Skeletal muscle tissue (tissue), 4 donors: ENCODE measurements around the gene ZNF580. TPM values are rescaled to one million over a fixed set of nuclear protein-coding genes. Genes with fewer than 3 reads are reported as not detected.

Experiments used
- H3K27ac ChIP-seq: one replicate; pipeline ENCODE4 v1.7.0; 2013; ENCODE audit warnings: mild to moderate bottlenecking, low read depth, low read length, inconsistent platforms
- H3K27me3 ChIP-seq, 3 donors: one replicate each; pipeline ENCODE4 v1.7.0; 2013; ENCODE audit warnings: low read length in 3 of 3; ENCODE audit not compliant: control insufficient read depth in 3 of 3, insufficient read depth in 3 of 3
- H3K36me3 ChIP-seq, 3 donors: one replicate each; pipeline ENCODE4 v1.7.0; 2013; ENCODE audit warnings: low read length in 3 of 3; ENCODE audit not compliant: control insufficient read depth in 3 of 3, insufficient read depth in 3 of 3
- H3K4me1 ChIP-seq, 3 donors: one replicate each; pipeline ENCODE4 v1.7.0; 2013; ENCODE audit warnings: low read length in 3 of 3, mild to moderate bottlenecking in 3 of 3; ENCODE audit not compliant: control insufficient read depth in 3 of 3, insufficient read depth in 3 of 3
- H3K4me3 ChIP-seq, 3 donors: one replicate each; pipeline ENCODE4 v1.7.0; 2013; ENCODE audit warnings: low read length in 3 of 3
- H3K9ac ChIP-seq, 3 donors: one replicate each; pipeline ENCODE4 v1.7.0; 2013; ENCODE audit warnings: low read length in 3 of 3, mild to moderate bottlenecking in 3 of 3, moderate library complexity in 2 of 3, low read depth in 1 of 3
- H3K9me3 ChIP-seq, 3 donors: one replicate each; pipeline ENCODE4 v1.7.0; 2013; ENCODE audit warnings: low read length in 3 of 3; ENCODE audit not compliant: control insufficient read depth in 3 of 3
- total RNA-seq: library from RNA; depleted of rRNA; stranded (reverse); fragments of >200 nt; gene quantifications from one replicate; pipeline ENCODE4 v1.2.3, GENCODE V29; 2014
- donor health status: Osteomylitis.

The ZNF580 gene
- total RNA-seq, 1 donor from 2014 or later = 2.1 TPM

- H3K36me3 ChIP-seq = peaks cover 0 to 7% (median 2%) of the 10 kb centered on the region in 3 donors
- H3K27me3 ChIP-seq = no peaks in the 10 kb centered on the region
- peak overlapping the region; percentile 100 for H3K9ac ChIP-seq
- no peaks in the 10 kb centered on the region for H3K9me3 ChIP-seq
- peak overlapping the region; percentile 100 for H3K4me3 ChIP-seq
- H3K4me1 ChIP-seq = peaks cover 48 to 63% (median 62%) of the 10 kb centered on the region in 3 donors
- H3K27ac ChIP-seq = peak overlapping the region; percentile 99
Observed at GRCh38 chr19:55635856-55636440, 4.9 kb upstream of the ZNF580 start.

- Histone ChIP-seq H3K4me1 (peaks cover 52 to 66% (median 63%) of the 10 kb centered on the region in 3 donors), H3K9me3 (no peaks in the 10 kb centered on the region), H3K27ac (no peak overlapping the region), H3K4me3 (peak overlapping the region; percentile 29 to 100 (median 100)), H3K9ac (peak overlapping the region in 2 of 3 donors; percentile 100), H3K36me3 (peaks cover 0 to 7% (median 2%) of the 10 kb centered on the region in 3 donors), H3K27me3 (no peaks in the 10 kb centered on the region)
Observed at GRCh38 chr19:55636723-55637122, 4.1 kb upstream of the ZNF580 start.

GRCh38 chr19:55637534-55637933, 3.3 kb upstream of the ZNF580 start:
- Histone ChIP-seq H3K36me3 (peaks cover 0 to 7% (median 2%) of the 10 kb centered on the region in 3 donors), H3K9ac (peak overlapping the region in 1 of 3 donors; percentile 40), H3K4me1 (peaks cover 57 to 70% (median 66%) of the 10 kb centered on the region in 3 donors), H3K27me3 (no peaks in the 10 kb centered on the region), H3K9me3 (no peaks in the 10 kb centered on the region), H3K4me3 (peak overlapping the region in 2 of 3 donors; percentile 22 to 31), H3K27ac (no peak overlapping the region)

DNA sequence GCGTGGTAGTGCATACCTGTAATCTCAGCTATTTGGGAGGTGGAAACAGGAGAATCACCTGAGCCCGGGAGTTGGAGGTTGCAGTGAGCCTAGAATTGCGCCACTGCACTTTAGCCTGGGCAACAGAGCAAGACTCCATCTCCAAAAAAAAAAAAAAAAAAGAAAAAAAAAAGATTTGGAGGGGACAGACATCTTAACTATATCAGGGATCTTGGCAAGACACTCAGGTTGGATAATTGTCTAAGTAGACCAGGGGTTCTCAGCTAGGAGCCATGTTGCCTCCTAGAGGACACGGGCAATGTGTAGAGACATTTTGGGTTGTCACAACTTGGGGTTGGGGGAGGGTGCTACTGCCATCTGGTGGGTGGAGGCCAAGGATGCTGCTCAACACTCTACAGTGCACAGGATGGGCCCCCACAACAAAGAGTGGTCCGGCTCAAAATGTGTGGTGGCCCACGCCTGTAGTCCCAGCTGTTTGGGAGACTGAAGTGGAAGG, 1.9 kb upstream of the ZNF580 start:
- Histone ChIP-seq H3K4me3 (no peak overlapping the region), H3K9ac (no peak overlapping the region), H3K4me1 (peaks cover 63 to 77% (median 74%) of the 10 kb centered on the region in 3 donors), H3K27ac (no peak overlapping the region), H3K9me3 (no peaks in the 10 kb centered on the region), H3K36me3 (peaks cover 0 to 7% (median 2%) of the 10 kb centered on the region in 3 donors), H3K27me3 (no peaks in the 10 kb centered on the region)

- H3K9ac ChIP-seq = peak overlapping the region; percentile 82 to 90 (median 84)
- no peaks in the 10 kb centered on the region for H3K27me3 ChIP-seq
- H3K4me3 ChIP-seq = peak overlapping the region; percentile 79 to 87 (median 81)
- peaks cover 68 to 83% (median 78%) of the 10 kb centered on the region in 3 donors for H3K4me1 ChIP-seq
- no peaks in the 10 kb centered on the region for H3K9me3 ChIP-seq
- peak overlapping the region; percentile 85 for H3K27ac ChIP-seq
- H3K36me3 ChIP-seq = peaks cover 6 to 12% (median 7%) of the 10 kb centered on the region in 3 donors
Observed at GRCh38 chr19:55640043-55640576, 692 bp upstream of the ZNF580 start.

- peak overlapping the region; percentile 52 to 90 (median 81) for H3K9ac ChIP-seq
- no peaks in the 10 kb centered on the region for H3K9me3 ChIP-seq
- peak overlapping the region; percentile 81 to 87 (median 86) for H3K4me3 ChIP-seq
- H3K4me1 ChIP-seq = peaks cover 56 to 68% (median 66%) of the 10 kb centered on the region in 3 donors
- peaks cover 10 to 17% (median 14%) of the 10 kb centered on the region in 3 donors for H3K36me3 ChIP-seq
- peak overlapping the region; percentile 85 for H3K27ac ChIP-seq
- H3K27me3 ChIP-seq = no peaks in the 10 kb centered on the region
Observed at GRCh38 chr19:55641426-55642152, 787 bp downstream of the ZNF580 start.

DNA sequence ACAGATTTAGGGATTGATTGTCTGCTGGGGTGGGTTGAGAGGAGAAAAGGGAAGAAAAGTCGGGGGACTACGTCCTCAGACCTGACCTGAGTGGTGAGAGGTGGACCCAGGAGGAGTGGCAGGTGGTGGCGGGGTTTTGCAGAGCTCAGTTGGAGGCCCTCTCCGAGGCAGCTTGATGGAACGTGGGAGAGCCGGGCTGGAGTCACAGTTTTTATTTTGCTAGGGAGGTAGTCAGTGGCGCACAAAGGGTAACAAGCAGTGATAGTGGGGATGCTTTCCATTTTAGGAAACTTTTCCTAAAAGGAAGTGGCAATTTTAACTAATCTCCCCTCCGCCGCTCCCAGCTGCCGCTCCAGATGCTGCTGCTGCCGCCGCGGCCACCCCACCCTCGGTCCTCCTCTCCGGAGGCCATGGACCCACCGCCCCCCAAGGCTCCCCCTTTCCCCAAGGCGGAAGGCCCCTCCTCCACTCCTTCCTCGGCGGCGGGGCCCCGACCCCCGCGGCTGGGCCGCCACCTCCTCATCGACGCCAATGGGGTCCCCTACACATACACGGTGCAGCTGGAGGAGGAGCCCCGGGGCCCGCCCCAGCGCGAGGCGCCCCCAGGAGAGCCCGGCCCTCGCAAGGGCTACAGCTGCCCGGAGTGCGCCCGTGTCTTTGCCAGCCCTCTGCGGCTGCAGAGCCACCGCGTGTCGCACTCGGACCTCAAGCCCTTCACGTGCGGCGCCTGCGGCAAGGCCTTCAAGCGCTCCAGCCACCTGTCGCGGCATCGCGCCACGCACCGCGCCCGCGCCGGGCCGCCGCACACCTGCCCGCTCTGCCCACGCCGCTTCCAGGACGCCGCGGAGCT, 1.6 kb downstream of the ZNF580 start:
- Histone ChIP-seq H3K27me3 (no peaks in the 10 kb centered on the region), H3K36me3 (peaks cover 10 to 17% (median 14%) of the 10 kb centered on the region in 3 donors), H3K4me3 (peak overlapping the region; percentile 81 to 87 (median 86)), H3K9me3 (no peaks in the 10 kb centered on the region), H3K4me1 (peaks cover 58 to 67% (median 65%) of the 10 kb centered on the region in 3 donors), H3K9ac (peak overlapping the region; percentile 52 to 87 (median 78)), H3K27ac (peak overlapping the region; percentile 85)

- Histone ChIP-seq H3K4me1 (peaks cover 55 to 63% (median 61%) of the 10 kb centered on the region in 3 donors), H3K4me3 (peak within 1 kb of the TSS; percentile 81 to 86 (median 81)), H3K27ac (peak within 1 kb of the TSS; percentile 65), H3K9me3 (no peaks in the 10 kb centered on the region), H3K36me3 (peaks cover 10 to 14% (median 12%) of the 10 kb centered on the region in 3 donors), H3K9ac (peak within 1 kb of the TSS; percentile 78 to 87 (median 82)), H3K27me3 (no peaks in the 10 kb centered on the region)
Observed at GRCh38 chr19:55643003-55643886, 2.4 kb downstream of the ZNF580 start, which contains the start of gene ZNF581. Gene ZNF581 (plus strand): TSS chr19:55643649. CDS start chr19:55644572, 923 bp downstream.
